HepG2 (cell line): ENCODE measurements around the gene CFAP210. TPM values are rescaled to one million over a fixed set of nuclear protein-coding genes. Genes with fewer than 3 reads are reported as not detected.
A peak's percentile ranks its signal among the peaks of the same experiment; 100 is the strongest.

Experiments used
- DBP ChIP-seq: sonication (generic); formaldehyde crosslinking; IDR thresholded peaks from 2 replicates; pipeline ENCODE4 v1.4.0; 2020; ENCODE audit warnings: missing genetic modification reagents; ENCODE audit errors: not compliant biosample characterization
- ELF4 ChIP-seq: sonication (generic); formaldehyde crosslinking; IDR thresholded peaks from 2 replicates; pipeline ENCODE4 v1.5.0; 2020; ENCODE audit warnings: missing genetic modification reagents, mild to moderate bottlenecking, moderate library complexity, borderline replicate concordance
- HBP1 ChIP-seq: IDR thresholded peaks from 2 replicates; pipeline ENCODE4 v1.6.1; 2016; ENCODE audit warnings: low read depth, control low read depth
- KMT2A ChIP-seq: sonication (generic); formaldehyde crosslinking; IDR thresholded peaks from 2 replicates; pipeline ENCODE4 v1.4.0; 2020; ENCODE audit warnings: missing genetic modification reagents
- MAF1 ChIP-seq: sonication (generic); formaldehyde crosslinking; IDR thresholded peaks from 2 replicates; pipeline ENCODE4 v1.5.0; 2020; ENCODE audit warnings: missing genetic modification reagents, borderline replicate concordance
- REL ChIP-seq: sonication (generic); formaldehyde crosslinking; conservative IDR thresholded peaks from 2 replicates; pipeline ENCODE4 v1.8.0; 2022; ENCODE audit warnings: mild to moderate bottlenecking, missing genetic modification reagents, moderate library complexity
- RNF219 ChIP-seq: sonication (generic); formaldehyde crosslinking; IDR thresholded peaks from 2 replicates; pipeline ENCODE4 v1.5.0; 2020; ENCODE audit warnings: mild to moderate bottlenecking, missing genetic modification reagents
- TFE3 ChIP-seq: IDR thresholded peaks from 2 replicates; pipeline ENCODE4 v1.6.1; 2016
- TRAFD1 ChIP-seq: sonication (generic); formaldehyde crosslinking; IDR thresholded peaks from 2 replicates; pipeline ENCODE4 v1.5.1; 2020; ENCODE audit warnings: missing genetic modification reagents, mild to moderate bottlenecking, borderline replicate concordance
- ZBTB26 ChIP-seq: IDR thresholded peaks from 2 replicates; pipeline ENCODE4 v1.6.1; 2016; ENCODE audit warnings: missing compliant biosample characterization, missing genetic modification reagents, borderline replicate concordance
- ZC3H4 ChIP-seq: sonication (generic); formaldehyde crosslinking; IDR thresholded peaks from 2 replicates; pipeline ENCODE4 v1.4.0; 2020; ENCODE audit warnings: missing genetic modification reagents, borderline replicate concordance
- ZFY ChIP-seq: sonication (generic); formaldehyde crosslinking; IDR thresholded peaks from 2 replicates; pipeline ENCODE4 v1.4.0; 2020; ENCODE audit warnings: missing genetic modification reagents
- ZNF619 ChIP-seq: sonication (generic); formaldehyde crosslinking; IDR thresholded peaks from 2 replicates; pipeline ENCODE4 v1.4.0; 2020; ENCODE audit warnings: mild to moderate bottlenecking, missing genetic modification reagents
- ZNF672 ChIP-seq: sonication (generic); formaldehyde crosslinking; IDR thresholded peaks from 2 replicates; pipeline ENCODE4 v1.8.1; 2022; ENCODE audit warnings: missing genetic modification reagents
- ZZZ3 ChIP-seq: sonication (generic); formaldehyde crosslinking; IDR thresholded peaks from 2 replicates; pipeline ENCODE4 v1.4.0; 2020; ENCODE audit warnings: missing genetic modification reagents, mild to moderate bottlenecking, borderline replicate concordance
- polyA plus RNA-seq, 8 experiments: library from polyadenylated mRNA; depleted of rRNA in 3 of 8; stranded (reverse) in 7 of 8; unstranded in 1 of 8; fragments of >200 nt; fragmentation: Illumina TruSeq in 4 of 8; extraction: Trizol in 4 of 8; gene quantifications; 2 replicates each; pipeline versions ENCODE4 v1.2.1 to v1.2.3, GENCODE V29; 2011 to 2016; ENCODE audit warnings: low read depth in 4 of 8, missing spikeins in 1 of 8, mixed read lengths in 1 of 8; ENCODE audit not compliant: insufficient read depth in 1 of 8
- total RNA-seq, 5 experiments: library from RNA; depleted of rRNA; stranded (reverse); fragments of >200 nt; fragmentation: Illumina TruSeq; extraction: Trizol; gene quantifications; 2 replicates each; pipeline ENCODE4 v1.2.3, GENCODE V29; 2016; ENCODE audit warnings: low read depth in 1 of 5

The CFAP210 gene
- total and polyA plus RNA-seq, 2 of the 13 experiments (the other 11 are each of a cell fraction or from before 2014, with no cell fraction given), result 0.18 TPM; not detected in 1

- no peak for TF ChIP-seq TRAFD1 (CRISPR knock-in tag)
- no peak for TF ChIP-seq ZC3H4 (CRISPR knock-in tag)
- peak; percentile 96 for TF ChIP-seq ZFY (CRISPR knock-in tag)
- peak; percentile 92; the same call in 1 of the 2 replicates for TF ChIP-seq ZNF619 (CRISPR knock-in tag)
- peak; percentile 69 for TF ChIP-seq DBP (CRISPR knock-in tag)
- TF ChIP-seq KMT2A (CRISPR knock-in tag), result peak; percentile 98
- no peak for TF ChIP-seq ZNF672 (CRISPR knock-in tag)
- TF ChIP-seq MAF1 (CRISPR knock-in tag), result peak; percentile 84
- peak; percentile 54 for TF ChIP-seq ZBTB26 (CRISPR knock-in tag)
- peak; percentile 82 for TF ChIP-seq TFE3
- no peak for TF ChIP-seq ELF4 (CRISPR knock-in tag)
- TF ChIP-seq RNF219 (CRISPR knock-in tag), result no peak
- TF ChIP-seq ZZZ3 (CRISPR knock-in tag), result no peak; the same call in 1 of the 2 replicates
- TF ChIP-seq REL (CRISPR knock-in tag), result no peak
- TF ChIP-seq HBP1 (CRISPR knock-in tag), result peak; percentile 92
Observed at GRCh38 chr2:169694113-169694893, at the start of gene CFAP210, which contains the start of gene PHOSPHO2 (continued).
